Measurements from ENCODE around the gene SPATA1. TPM values are rescaled to one million over a fixed set of nuclear protein-coding genes. Genes with fewer than 3 reads are reported as not detected.

SPATA1 gene
- total and polyA plus RNA-seq, 12 donors = 0.29 to 1.5 (median 0.71) TPM; not detected in 5

DNA sequence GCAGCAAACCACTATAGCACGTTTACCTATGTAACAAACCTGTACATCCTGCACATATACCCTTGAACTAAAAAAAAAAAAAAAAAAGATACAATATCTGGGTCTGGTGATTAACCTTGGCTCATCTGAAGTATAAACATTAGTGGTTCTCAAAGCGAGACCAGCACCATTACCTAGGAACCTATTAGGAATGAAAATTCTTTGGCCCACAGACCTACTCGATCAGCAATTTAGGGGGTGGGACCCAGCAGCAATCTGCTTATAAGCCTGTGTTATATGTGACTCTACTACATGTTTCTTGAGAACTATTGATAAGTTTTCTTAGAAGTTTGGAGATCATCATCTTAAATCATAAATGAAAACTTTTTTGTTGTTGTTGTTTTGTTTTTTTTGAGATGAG, 9.7 kb upstream of the SPATA1 start:
- 78 to 91% (median 85%) methylated on average over 3 of the region's 3 CpGs for WGBS, 4 donors
- H3K36me3 ChIP-seq (replicated peaks in 1 of 2) = peaks cover 0 to 65% of the 10 kb centered on the region in 2 donors
- H3K27me3 ChIP-seq = no peaks in the 10 kb centered on the region
- no peak for DNase-seq
- TF ChIP-seq, protein P1, sequence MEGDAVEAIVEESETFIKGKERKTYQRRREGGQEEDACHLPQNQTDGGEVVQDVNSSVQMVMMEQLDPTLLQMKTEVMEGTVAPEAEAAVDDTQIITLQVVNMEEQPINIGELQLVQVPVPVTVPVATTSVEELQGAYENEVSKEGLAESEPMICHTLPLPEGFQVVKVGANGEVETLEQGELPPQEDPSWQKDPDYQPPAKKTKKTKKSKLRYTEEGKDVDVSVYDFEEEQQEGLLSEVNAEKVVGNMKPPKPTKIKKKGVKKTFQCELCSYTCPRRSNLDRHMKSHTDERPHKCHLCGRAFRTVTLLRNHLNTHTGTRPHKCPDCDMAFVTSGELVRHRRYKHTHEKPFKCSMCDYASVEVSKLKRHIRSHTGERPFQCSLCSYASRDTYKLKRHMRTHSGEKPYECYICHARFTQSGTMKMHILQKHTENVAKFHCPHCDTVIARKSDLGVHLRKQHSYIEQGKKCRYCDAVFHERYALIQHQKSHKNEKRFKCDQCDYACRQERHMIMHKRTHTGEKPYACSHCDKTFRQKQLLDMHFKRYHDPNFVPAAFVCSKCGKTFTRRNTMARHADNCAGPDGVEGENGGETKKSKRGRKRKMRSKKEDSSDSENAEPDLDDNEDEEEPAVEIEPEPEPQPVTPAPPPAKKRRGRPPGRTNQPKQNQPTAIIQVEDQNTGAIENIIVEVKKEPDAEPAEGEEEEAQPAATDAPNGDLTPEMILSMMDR (IDR thresholded peaks at IDR 0.05) = no peak
- no peak for TF ChIP-seq POLR2A (IDR thresholded peaks at IDR 0.05)
- H3K9me3 ChIP-seq (replicated peaks in 1 of 3) = no peaks in the 10 kb centered on the region
- no peak overlapping the region for H3K4me3 ChIP-seq
- no peak overlapping the region for H3K27ac ChIP-seq
- intact Hi-C loops (cut with DNase I) = no loop called here
- peaks cover 0 to 15% of the 10 kb centered on the region in 2 donors for H3K4me1 ChIP-seq (replicated peaks in 1 of 2)

DNA sequence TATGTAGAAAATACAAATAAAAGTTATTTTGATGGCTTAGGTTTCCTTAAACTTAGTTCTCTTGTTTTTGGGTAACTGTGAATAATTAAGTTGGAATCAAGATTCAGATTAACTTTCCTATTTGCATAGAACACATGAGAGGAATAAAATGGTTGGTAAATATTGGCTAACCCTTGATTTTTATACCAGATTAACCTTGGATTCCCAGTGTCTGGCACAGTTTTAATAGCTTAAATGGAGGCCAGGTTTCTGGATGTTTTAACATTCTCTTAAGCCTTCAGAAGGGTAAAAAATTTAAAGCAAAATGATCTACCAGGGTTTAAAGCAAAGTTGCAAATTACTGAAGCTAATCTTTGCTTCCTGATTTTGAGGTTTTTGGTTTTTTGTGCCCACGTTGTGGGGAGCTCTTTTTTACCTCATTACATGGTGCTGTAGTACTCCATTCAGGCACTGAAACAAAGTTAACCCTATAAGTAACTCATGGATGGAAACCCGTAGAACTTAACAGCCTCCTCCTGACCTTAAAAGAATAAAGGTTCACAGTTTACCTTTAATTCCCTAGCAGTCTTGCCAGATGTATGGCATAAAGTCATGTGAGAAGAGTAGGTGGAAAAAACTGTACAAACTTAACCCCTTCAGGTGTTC, 8.4 kb upstream of the SPATA1 start:
- H3K36me3 ChIP-seq (replicated peaks in 1 of 2) = peaks cover 0 to 61% of the 10 kb centered on the region in 2 donors
- H3K4me3 ChIP-seq = no peak overlapping the region

DNA sequence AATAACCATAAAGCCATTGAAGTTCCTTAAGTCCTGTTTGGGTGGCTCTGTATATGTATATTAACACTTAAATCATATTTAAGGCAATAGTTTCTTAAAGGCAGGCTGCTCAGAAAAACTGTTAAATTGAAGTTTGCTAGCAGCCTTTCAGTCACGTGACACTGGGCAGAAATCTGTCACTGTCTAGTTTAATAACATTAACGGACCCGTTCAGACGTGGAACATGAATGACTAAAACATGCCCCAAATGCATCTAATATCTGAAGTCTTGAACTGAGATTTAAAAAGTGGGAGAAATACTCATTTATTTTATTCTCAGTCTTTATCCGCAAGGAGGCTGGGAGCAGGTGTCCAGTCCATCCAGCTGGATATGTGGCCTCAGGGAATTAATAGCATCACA, 3.3 kb upstream of the SPATA1 start:
- WGBS, 4 donors = 46 to 66% (median 53%) methylated on average over 5 of the region's 5 CpGs
- TF ChIP-seq, protein P1 (IDR thresholded peaks at IDR 0.05) = no peak
- no peak for TF ChIP-seq POLR2A (IDR thresholded peaks at IDR 0.05)
- intact Hi-C loops (cut with DNase I) = loop anchor here in 1 of 2 donors (10.0 kb wide), 1 partner anchor 72 kb away; the partner anchor contains the start of gene CTBS

More for the DNA sequence above, 8.4 kb upstream of the SPATA1 start:
- Histone ChIP-seq H3K9me3 (replicated peaks in 1 of 3) (no peaks in the 10 kb centered on the region), H3K4me1 (replicated peaks in 1 of 2) (peaks cover 0 to 26% of the 10 kb centered on the region in 2 donors), H3K27me3 (no peaks in the 10 kb centered on the region), H3K27ac (no peak overlapping the region)
- DNase-seq = no peak
- intact Hi-C loops (cut with DNase I) = no loop called here
- TF ChIP-seq, protein P1 (IDR thresholded peaks at IDR 0.05) = no peak
- no peak for TF ChIP-seq POLR2A (IDR thresholded peaks at IDR 0.05)
- 46 to 52% (median 49%) methylated on average over 2 of the region's 2 CpGs for WGBS, 4 donors

DNA sequence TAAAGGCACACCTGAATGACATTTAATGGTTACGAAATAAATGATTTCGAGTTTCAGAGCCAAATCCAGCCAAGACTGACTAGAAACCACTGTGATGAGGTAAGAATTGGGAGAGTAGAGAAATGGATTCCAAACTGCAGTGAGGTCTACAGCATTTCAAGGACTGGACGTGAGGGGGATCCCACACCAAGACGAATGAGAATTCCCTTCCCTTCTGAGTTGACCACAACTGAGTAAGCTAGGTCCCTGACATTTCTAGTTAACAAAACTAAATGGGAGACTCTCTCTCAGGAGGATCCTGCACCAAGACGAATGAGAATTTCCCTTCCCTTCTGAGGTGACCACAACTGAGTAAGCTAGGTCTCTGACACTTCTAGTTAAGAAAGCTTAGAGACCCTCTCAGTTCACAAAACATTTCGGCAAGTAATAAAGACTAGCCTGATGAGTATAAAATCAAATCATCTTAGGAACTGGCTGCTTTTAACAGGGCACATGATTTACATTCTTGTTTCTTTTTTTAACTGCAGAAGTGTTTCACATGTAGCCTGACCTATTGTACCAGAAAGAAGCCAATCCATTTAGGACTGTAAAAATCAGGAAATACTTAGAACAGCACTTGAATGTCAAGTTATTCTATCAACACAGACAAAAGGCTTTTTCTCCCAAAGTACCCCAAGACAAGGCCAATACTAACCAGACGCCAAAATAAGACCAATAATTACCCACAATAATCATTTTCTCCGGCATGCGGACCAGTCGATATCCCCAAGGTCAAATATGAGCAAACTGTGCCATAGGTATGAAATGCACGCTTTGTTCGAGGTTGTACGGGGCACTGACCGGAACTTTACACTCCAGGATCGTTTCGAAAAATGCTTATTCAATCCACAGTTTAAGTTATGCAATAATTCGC, 1.4 kb upstream of the SPATA1 start:
- Histone ChIP-seq H3K36me3 (replicated peaks in 1 of 2) (peaks cover 0 to 10% of the 10 kb centered on the region in 2 donors), H3K27me3 (no peaks in the 10 kb centered on the region), H3K4me3 (peak overlapping the region in 3 of 4 donors; percentile 47 to 82 (median 59)), H3K4me1 (replicated peaks in 1 of 2) (peaks cover 13 to 44% of the 10 kb centered on the region in 2 donors), H3K27ac (peak overlapping the region; percentile 92 to 99 (median 94)), H3K9me3 (replicated peaks in 1 of 3) (no peaks in the 10 kb centered on the region)
- WGBS, 4 donors = 5 to 7% (median 6%) methylated on average over 17 of the region's 17 CpGs
- intact Hi-C loops (cut with DNase I) = loop anchor here in 1 of 2 donors (10.0 kb wide), 1 partner anchor 70 kb away; the partner anchor contains the start of gene CTBS
- TF ChIP-seq POLR2A (IDR thresholded peaks at IDR 0.05) = no peak
- TF ChIP-seq, protein P1 (IDR thresholded peaks at IDR 0.05) = no peak
- peak in 2 of 7 donors; percentile 14 to 27 for DNase-seq

More for the DNA sequence above, 3.3 kb upstream of the SPATA1 start:
- Histone ChIP-seq H3K4me1 (replicated peaks in 1 of 2) (peaks cover 13 to 44% of the 10 kb centered on the region in 2 donors), H3K36me3 (replicated peaks in 1 of 2) (peaks cover 0 to 25% of the 10 kb centered on the region in 2 donors), H3K4me3 (no peak overlapping the region), H3K9me3 (replicated peaks in 1 of 3) (no peaks in the 10 kb centered on the region), H3K27ac (no peak overlapping the region), H3K27me3 (no peaks in the 10 kb centered on the region)
- DNase-seq = no peak
